SK-N-SH (cell line): Measurements from ENCODE around the gene LYZL6. TPM values are rescaled to one million over a fixed set of nuclear protein-coding genes. Genes with fewer than 3 reads are reported as not detected.
"Not testable (repeated sequence)": the region's sequence is repeated elsewhere in the genome, so short reads cannot be mapped to it uniquely, and the experiment has no call there.

ENCODE experiments used
- CTCF ChIA-PET: fragments of 300-600, 350-600 bp; formaldehyde crosslinking; extraction: SDS; loops from one replicate; lab custom pipeline; 2021; lab: Yijun Ruan, JAX
- POLR2A ChIA-PET: fragments of 350-600 bp; sonication (Branson Sonifier 250); formaldehyde crosslinking; extraction: SDS; loops from one replicate; lab custom pipeline; 2020; ENCODE audit warnings: antibody characterized with exemption, inconsistent platforms; lab: Yijun Ruan, JAX
- DNase-seq: peaks from one replicate; pipeline ENCODE4 v3.0.0; 2012
- H2AFZ ChIP-seq: fragments of 200-600 bp; sonication (generic); 2 replicates; pipeline ENCODE4 v1.8.1; 2016; ENCODE audit warnings: antibody characterized with exemption, mild to moderate bottlenecking, low read depth
- H3F3A ChIP-seq: fragments of 200-600 bp; sonication (generic); replicated peaks from 2 replicates; pipeline ENCODE3; 2016; ENCODE audit warnings: antibody characterized with exemption, mild to moderate bottlenecking; ENCODE audit not compliant: insufficient read depth
- H3K27ac ChIP-seq, 2 experiments: fragments of 200-500 bp in 1 of 2; fragments of 200-600 bp in 1 of 2; sonication (Bioruptor generic) in 1 of 2; sonication (generic), shearing (Covaris generic) in 1 of 2; 2 replicates each; pipeline versions ENCODE4 v1.5.1 to v1.6.1; 2014 to 2016; ENCODE audit warnings: low read depth in 2 of 2, inconsistent platforms in 1 of 2, low read length in 1 of 2, mild to moderate bottlenecking in 1 of 2, mixed read lengths in 1 of 2
- H3K27me3 ChIP-seq: fragments of 200-600 bp; sonication (generic), shearing (Covaris generic); 2 replicates; pipeline ENCODE4 v1.6.1; 2016; ENCODE audit warnings: mixed run types; ENCODE audit not compliant: insufficient read depth
- H3K36me3 ChIP-seq, 2 experiments: fragments of 200-500 bp in 1 of 2; fragments of 200-600 bp in 1 of 2; sonication (Bioruptor generic) in 1 of 2; sonication (generic) in 1 of 2; replicated peaks in 1 of 2; 2 replicates each; pipeline versions ENCODE3 to v1.5.1; 2014 to 2016; ENCODE audit warnings: low read length in 1 of 2, mild to moderate bottlenecking in 1 of 2; ENCODE audit not compliant: insufficient read depth in 2 of 2, control insufficient read depth in 1 of 2
- H3K4me1 ChIP-seq, 2 experiments: fragments of 200-500 bp in 1 of 2; fragments of 200-600 bp in 1 of 2; sonication (Bioruptor generic) in 1 of 2; sonication (generic), shearing (Covaris generic) in 1 of 2; 2 replicates each; pipeline versions ENCODE4 v1.5.1 to v1.6.1; 2014 to 2016; ENCODE audit warnings: low read depth in 1 of 2, low read length in 1 of 2, mixed run types in 1 of 2; ENCODE audit not compliant: insufficient read depth in 2 of 2, control insufficient read depth in 1 of 2
- H3K4me2 ChIP-seq: fragments of 200-600 bp; sonication (generic), shearing (Covaris generic); 2 replicates; pipeline ENCODE4 v1.6.1; 2017; ENCODE audit warnings: mixed run types
- H3K4me3 ChIP-seq, 2 experiments: fragments of 200-500 bp in 1 of 2; fragments of 200-600 bp in 1 of 2; sonication (Bioruptor generic) in 1 of 2; sonication (generic), shearing (Covaris generic) in 1 of 2; 2 replicates each; pipeline versions ENCODE4 v1.5.1 to v1.8.1; 2014 to 2016; ENCODE audit warnings: low read depth in 2 of 2, inconsistent platforms in 1 of 2, low read length in 1 of 2, mild to moderate bottlenecking in 1 of 2, mixed read lengths in 1 of 2, moderate library complexity in 1 of 2
- H3K79me2 ChIP-seq: fragments of 200-600 bp; sonication (generic); 2 replicates; pipeline ENCODE4 v1.8.1; 2017; ENCODE audit warnings: mild to moderate bottlenecking; ENCODE audit not compliant: insufficient read depth
- H3K9ac ChIP-seq: fragments of 200-600 bp; sonication (generic); 2 replicates; pipeline ENCODE4 v1.6.1; 2017; ENCODE audit warnings: mixed run types
- H3K9me2 ChIP-seq: fragments of 200-600 bp; sonication (generic); 2 replicates; pipeline ENCODE4 v1.6.1; 2017; ENCODE audit warnings: mixed run types
- H3K9me3 ChIP-seq: fragments of 200-600 bp; sonication (generic); 2 replicates; pipeline ENCODE4 v1.6.1; 2017; ENCODE audit warnings: mixed run types, mild to moderate bottlenecking, moderate library complexity
- H4K20me1 ChIP-seq: fragments of 200-600 bp; sonication (generic); 2 replicates; pipeline ENCODE4 v1.6.1; 2017; ENCODE audit warnings: mild to moderate bottlenecking, mixed run types; ENCODE audit not compliant: insufficient read depth
- CHD2 ChIP-seq: fragments of 150-350 bp; IDR thresholded peaks from 2 replicates; pipeline ENCODE4 v1.6.1; 2018; ENCODE audit warnings: low read length; ENCODE audit not compliant: partially characterized antibody
- CTCF ChIP-seq: fragments of 200-600 bp; sonication (generic); IDR thresholded peaks from 2 replicates; pipeline ENCODE4 v1.6.1; 2017; ENCODE audit warnings: antibody characterized with exemption, mild to moderate bottlenecking, moderate library complexity
- FOSL2 ChIP-seq: IDR thresholded peaks from 2 replicates; pipeline ENCODE4 v1.4.0; 2012; ENCODE audit warnings: low read depth, mild to moderate bottlenecking, moderate library complexity, borderline replicate concordance
- FOXJ3 ChIP-seq: sonication (generic); formaldehyde crosslinking; IDR thresholded peaks from 2 replicates; pipeline ENCODE4 v1.5.1; 2020; ENCODE audit warnings: mild to moderate bottlenecking, missing genetic modification reagents
- FOXM1 ChIP-seq: IDR thresholded peaks from 2 replicates; pipeline ENCODE4 v1.4.0; 2012; ENCODE audit warnings: low read depth, mild to moderate bottlenecking
- GABPA ChIP-seq: IDR thresholded peaks from 2 replicates; pipeline ENCODE4 v1.4.0; 2012; ENCODE audit warnings: low read depth, mild to moderate bottlenecking
- GATA2 ChIP-seq: sonication (generic); formaldehyde crosslinking; IDR thresholded peaks from 2 replicates; pipeline ENCODE4 v1.5.0; 2020; ENCODE audit warnings: mild to moderate bottlenecking, missing genetic modification reagents
- IRF3 ChIP-seq: fragments of 150-350 bp; IDR thresholded peaks from 2 replicates; pipeline ENCODE4 v1.6.1; 2016; ENCODE audit warnings: mild to moderate bottlenecking, low read depth, low read length
- MAX ChIP-seq: IDR thresholded peaks from 2 replicates; pipeline ENCODE4 v1.4.0; 2012; ENCODE audit warnings: low read depth
- MEF2A ChIP-seq: IDR thresholded peaks from 2 replicates; pipeline ENCODE4 v1.4.0; 2012; ENCODE audit warnings: low read depth, borderline replicate concordance
- NFIC ChIP-seq: IDR thresholded peaks from 2 replicates; pipeline ENCODE4 v1.4.0; 2012; ENCODE audit warnings: borderline replicate concordance
- RAD21 ChIP-seq: IDR thresholded peaks from 2 replicates; pipeline ENCODE4 v1.6.1; 2012; ENCODE audit warnings: mild to moderate bottlenecking, low read length
- RCOR1 ChIP-seq: fragments of 150-350 bp; IDR thresholded peaks from 2 replicates; pipeline ENCODE4 v1.6.1; 2017; ENCODE audit warnings: antibody characterized with exemption, low read length
- RFX5 ChIP-seq: IDR thresholded peaks from 2 replicates; pipeline ENCODE4 v1.6.1; 2012; ENCODE audit warnings: mild to moderate bottlenecking, improper control_type of control experiment, low read length
- RXRA ChIP-seq: IDR thresholded peaks from 2 replicates; pipeline ENCODE4 v1.4.0; 2012; ENCODE audit warnings: low read depth, mild to moderate bottlenecking, borderline replicate concordance
- TAF1 ChIP-seq: IDR thresholded peaks from 2 replicates; pipeline ENCODE4 v1.6.1; 2012; ENCODE audit warnings: low read depth, mild to moderate bottlenecking, low read length, moderate library complexity, borderline replicate concordance
- TCF12 ChIP-seq: IDR thresholded peaks from 2 replicates; pipeline ENCODE4 v1.4.0; 2012
- USF1 ChIP-seq: IDR thresholded peaks from 2 replicates; pipeline ENCODE4 v1.4.0; 2012; ENCODE audit warnings: low read depth, borderline replicate concordance
- YY1 ChIP-seq: IDR thresholded peaks from 2 replicates; pipeline ENCODE4 v1.4.0; 2012; ENCODE audit warnings: low read depth, mild to moderate bottlenecking
- WGBS: methylation state at CpG from one replicate; pipeline ENCODE4 v1.1.6; 2017; ENCODE audit warnings: low lambda C conversion rate; 5-methylcytosine and 5-hydroxymethylcytosine counted together
- polyA plus RNA-seq, 3 experiments: library from polyadenylated mRNA; depleted of rRNA; stranded (reverse); fragments of >200 nt; gene quantifications; 2 replicates each; pipeline ENCODE4 v1.2.3, GENCODE V29; 2012

The LYZL6 gene
- polyA plus RNA-seq, 1 of the 3 experiments (the other 2 are of a cell fraction) = not detected

GRCh38 chr17:35942588-35943186, 826 bp downstream of the LYZL6 start (continued):
- TF ChIP-seq FOSL2 (no peak), FOXJ3 (CRISPR knock-in tag) (no peak), TAF1 (no peak), NFIC (no peak), CHD2 (no peak), TCF12 (no peak)

- H3K4me2 ChIP-seq, H4K20me1 ChIP-seq, H3K4me1 ChIP-seq, H3K9me2 ChIP-seq, H3K27me3 ChIP-seq, H3F3A ChIP-seq, CTCF ChIA-PET, H3K79me2 ChIP-seq, H3K9me3 ChIP-seq, H2AFZ ChIP-seq, POLR2A ChIA-PET, H3K36me3 ChIP-seq, H3K9ac ChIP-seq, H3K27ac ChIP-seq, H3K4me3 ChIP-seq, DNase-seq: not testable (repeated sequence)
- WGBS = 79% methylated on average over 3 of the region's 3 CpGs
Observed at GRCh38 chr17:35938492-35938891, 5.0 kb downstream of the LYZL6 start.

- Histone ChIP-seq H4K20me1 (no peaks in the 10 kb centered on the region), H3K9ac (no peak overlapping the region), H3K27me3 (no peaks in the 10 kb centered on the region), H3K4me3 (no peak overlapping the region), H3K4me1 (peaks cover 0 to 8% of the 10 kb centered on the region in 2 experiments; a peak in 1 of 4 replicates), H3K9me2 (no peaks in the 10 kb centered on the region), H3K27ac (no peak overlapping the region), H3K36me3 (no peaks in the 10 kb centered on the region), H3K9me3 (no peaks in the 10 kb centered on the region), H3K79me2 (no peaks in the 10 kb centered on the region), H3F3A (peaks cover 11% of the 10 kb centered on the region), H2AFZ (no peak overlapping the region), H3K4me2 (no peak overlapping the region)
- ChIA-PET POLR2A (no interaction called here), CTCF (no interaction called here)
- 68% methylated on average over 5 of the region's 5 CpGs for WGBS
- DNase-seq = peak; percentile 19
- no peak for TF ChIP-seq TCF12
- TF ChIP-seq USF1 = peak; percentile 15; the same call in 1 of the 2 replicates
Observed at GRCh38 chr17:35936063-35936462, 7.5 kb downstream of the LYZL6 start.

GRCh38 chr17:35934760-35935159, 8.8 kb downstream of the LYZL6 start:
- H3K4me3 ChIP-seq = no peak overlapping the region
- WGBS = 74% methylated on average over 10 of the region's 10 CpGs
- TF ChIP-seq FOXM1 (no peak), YY1 (no peak), RFX5 (no peak), MEF2A (no peak), CTCF (no peak), FOSL2 (no peak), RCOR1 (no peak), RXRA (no peak), GABPA (no peak), GATA2 (CRISPR knock-in tag) (no peak), IRF3 (no peak), RAD21 (no peak), MAX (no peak)

More at GRCh38 chr17:35934760-35935159, 8.8 kb downstream of the LYZL6 start:
- no peak overlapping the region for H3K9ac ChIP-seq
- no peaks in the 10 kb centered on the region for H3K79me2 ChIP-seq
- H3K4me1 ChIP-seq = peaks cover 3 to 8% of the 10 kb centered on the region in 2 experiments; a peak in 2 of 4 replicates
- no peaks in the 10 kb centered on the region for H3K9me3 ChIP-seq
- no peak overlapping the region for H3K27ac ChIP-seq
- no peak overlapping the region for H2AFZ ChIP-seq
- no peaks in the 10 kb centered on the region for H3K9me2 ChIP-seq
- no peaks in the 10 kb centered on the region for H3K36me3 ChIP-seq
- no peaks in the 10 kb centered on the region for H4K20me1 ChIP-seq
- no peak for DNase-seq
- ChIA-PET POLR2A (no interaction called here), CTCF (no interaction called here)
- H3K27me3 ChIP-seq = no peaks in the 10 kb centered on the region
- peaks cover 11% of the 10 kb centered on the region for H3F3A ChIP-seq
- H3K4me2 ChIP-seq = no peak overlapping the region
